SU-DHL-6 (cell line): ENCODE results near the gene PLEKHA7.

ENCODE experiments used
- EZH2phosphoT487 ChIP-seq: fragments of 200-600 bp; sonication (generic), shearing (Covaris generic); conservative IDR thresholded peaks from 2 replicates; pipeline ENCODE4 v1.6.1; 2018; ENCODE audit warnings: mild to moderate bottlenecking, antibody characterized with exemption, low read length, moderate library complexity, mixed read lengths
- TF ChIP-seq, protein P1 (sequence below): fragments of 200-600 bp; sonication (generic); IDR thresholded peaks from one replicate; pipeline ENCODE4 v1.5.1; 2017; ENCODE audit warnings: antibody characterized with exemption, mild to moderate bottlenecking, low read length, moderate library complexity; ENCODE audit not compliant: insufficient read depth, poor library complexity, severe bottlenecking

DNA sequence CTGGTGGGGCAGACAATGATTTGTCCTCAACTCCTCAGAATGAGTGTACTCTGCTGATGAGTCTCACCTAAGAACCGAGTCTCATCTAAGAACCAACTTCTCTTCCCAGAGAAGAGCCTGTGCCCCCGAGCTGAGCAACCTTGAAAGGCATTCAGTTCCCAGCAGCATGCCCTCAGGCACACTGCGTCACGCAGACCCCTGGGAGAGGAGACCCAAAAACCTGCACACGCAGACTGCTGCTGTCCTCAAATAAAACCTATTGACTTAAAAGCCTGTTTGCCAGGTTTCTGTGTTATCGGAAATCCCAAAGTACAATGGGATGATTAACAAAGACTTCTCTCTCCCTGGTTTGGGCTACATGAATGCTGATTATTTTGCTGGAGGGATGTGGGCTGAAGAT lies 154.6 kb downstream of the PLEKHA7 start:
- TF ChIP-seq, protein P1, sequence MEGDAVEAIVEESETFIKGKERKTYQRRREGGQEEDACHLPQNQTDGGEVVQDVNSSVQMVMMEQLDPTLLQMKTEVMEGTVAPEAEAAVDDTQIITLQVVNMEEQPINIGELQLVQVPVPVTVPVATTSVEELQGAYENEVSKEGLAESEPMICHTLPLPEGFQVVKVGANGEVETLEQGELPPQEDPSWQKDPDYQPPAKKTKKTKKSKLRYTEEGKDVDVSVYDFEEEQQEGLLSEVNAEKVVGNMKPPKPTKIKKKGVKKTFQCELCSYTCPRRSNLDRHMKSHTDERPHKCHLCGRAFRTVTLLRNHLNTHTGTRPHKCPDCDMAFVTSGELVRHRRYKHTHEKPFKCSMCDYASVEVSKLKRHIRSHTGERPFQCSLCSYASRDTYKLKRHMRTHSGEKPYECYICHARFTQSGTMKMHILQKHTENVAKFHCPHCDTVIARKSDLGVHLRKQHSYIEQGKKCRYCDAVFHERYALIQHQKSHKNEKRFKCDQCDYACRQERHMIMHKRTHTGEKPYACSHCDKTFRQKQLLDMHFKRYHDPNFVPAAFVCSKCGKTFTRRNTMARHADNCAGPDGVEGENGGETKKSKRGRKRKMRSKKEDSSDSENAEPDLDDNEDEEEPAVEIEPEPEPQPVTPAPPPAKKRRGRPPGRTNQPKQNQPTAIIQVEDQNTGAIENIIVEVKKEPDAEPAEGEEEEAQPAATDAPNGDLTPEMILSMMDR, result no peak
- no peak for TF ChIP-seq EZH2phosphoT487
